ENCODE results near the gene TRPV2.

TRPV2 gene

DNA sequence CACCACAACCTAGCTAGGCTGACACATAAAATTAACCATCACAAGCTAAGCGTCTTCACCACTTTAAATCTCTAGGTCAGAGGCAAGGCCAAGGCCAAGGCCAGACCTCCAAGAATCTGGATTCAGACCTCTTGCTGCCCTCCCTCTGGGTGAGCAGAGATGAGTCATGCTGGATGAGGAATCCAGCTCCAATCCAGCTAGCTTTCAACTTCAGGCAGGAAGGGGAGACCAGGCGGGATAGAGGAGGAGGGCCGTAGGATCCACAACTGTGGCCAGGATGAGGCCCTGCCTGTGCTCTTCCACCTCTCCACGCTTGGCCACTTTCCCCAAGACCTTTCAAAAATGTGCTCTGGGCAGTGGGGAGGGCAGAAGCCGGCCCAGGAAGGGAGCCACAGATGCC is 61.9 kb downstream of the TRPV2 start:
- no peak for DNase-seq (ENCODE audit: low spot score)

DNA sequence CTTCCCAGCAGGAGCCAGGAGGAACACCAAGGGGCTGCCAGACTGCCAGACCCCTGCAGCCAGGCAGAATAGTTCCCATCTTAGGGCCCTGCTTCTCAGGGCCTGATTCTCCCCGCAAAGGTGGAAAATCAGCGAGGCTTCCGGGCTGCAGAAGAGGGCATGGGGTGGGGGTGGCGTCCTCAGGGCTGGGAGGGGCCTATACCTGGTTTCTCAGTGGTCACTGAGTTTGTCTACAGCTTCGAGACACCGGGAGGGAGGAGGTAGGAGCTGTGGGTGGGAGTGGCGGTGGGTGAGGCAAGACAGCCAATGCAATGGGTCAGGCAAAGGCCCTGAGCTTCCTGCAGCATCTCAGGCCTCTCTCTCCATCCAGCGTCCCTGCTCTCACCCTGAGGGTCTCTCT is 62.3 kb downstream of the TRPV2 start:
- DNase-seq (ENCODE audit: low spot score) = no peak

DNA sequence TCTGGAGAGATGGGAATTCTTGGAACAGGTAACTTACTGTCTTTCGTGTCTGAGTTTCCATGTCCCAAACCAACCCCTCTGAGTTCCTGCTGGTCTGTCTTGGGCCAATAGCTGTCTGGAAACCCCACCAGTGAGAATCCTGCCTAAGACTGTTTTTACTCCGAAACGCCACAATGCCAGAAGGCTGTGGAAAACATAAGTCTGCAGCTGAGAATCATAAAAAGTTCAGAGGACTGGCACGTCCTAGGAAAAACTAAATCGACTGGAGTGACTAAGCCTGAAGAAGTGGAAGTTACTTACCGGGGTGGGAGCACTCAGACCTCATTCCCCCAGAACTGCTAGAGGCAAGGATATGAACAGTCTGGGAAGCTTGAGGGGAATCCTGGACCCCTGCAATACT is 63.3 kb downstream of the TRPV2 start:
- DNase-seq (ENCODE audit: low spot score) = no peak

DNA sequence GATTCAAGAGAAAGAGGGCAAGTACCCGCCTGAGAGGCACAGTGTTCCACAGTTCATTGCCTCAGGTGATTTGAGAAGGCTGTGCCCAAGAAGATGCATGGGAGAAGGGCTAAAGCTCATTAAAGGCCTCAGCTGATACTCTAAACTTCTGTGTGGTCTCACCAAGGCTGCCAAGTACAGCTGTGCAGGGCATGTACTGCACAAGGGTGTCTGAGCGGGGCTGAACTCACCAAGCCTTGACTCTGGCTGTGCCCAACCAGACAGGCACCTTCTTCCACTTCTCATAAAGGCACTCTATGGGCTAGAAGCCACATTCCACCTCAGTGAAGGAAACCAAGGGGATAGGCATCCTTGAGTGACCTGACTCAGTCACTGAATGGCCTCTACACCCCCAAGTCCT is 63.9 kb downstream of the TRPV2 start:
- DNase-seq (ENCODE audit: low spot score) = no peak

DNA sequence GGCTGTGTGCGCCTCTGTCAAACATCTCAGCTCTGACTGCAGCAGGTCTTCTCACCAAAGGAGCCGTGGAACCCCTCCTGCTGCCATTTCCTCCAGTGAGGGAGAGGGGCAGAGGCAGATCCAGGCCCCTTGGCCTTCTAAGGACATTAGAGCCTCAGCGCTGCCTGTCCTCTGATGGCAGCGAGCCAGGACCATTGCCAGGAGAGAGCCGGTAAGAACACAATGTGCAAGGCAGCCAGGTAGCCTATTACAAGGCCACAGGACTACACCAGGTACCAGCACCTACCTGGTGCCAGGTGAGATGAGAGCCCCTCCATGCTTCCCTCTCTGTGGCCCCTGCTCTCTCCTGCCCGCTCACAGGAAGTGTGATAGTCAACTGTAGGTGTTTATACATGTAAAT is 65.6 kb downstream of the TRPV2 start:
- no peak for DNase-seq (ENCODE audit: low spot score)

DNA sequence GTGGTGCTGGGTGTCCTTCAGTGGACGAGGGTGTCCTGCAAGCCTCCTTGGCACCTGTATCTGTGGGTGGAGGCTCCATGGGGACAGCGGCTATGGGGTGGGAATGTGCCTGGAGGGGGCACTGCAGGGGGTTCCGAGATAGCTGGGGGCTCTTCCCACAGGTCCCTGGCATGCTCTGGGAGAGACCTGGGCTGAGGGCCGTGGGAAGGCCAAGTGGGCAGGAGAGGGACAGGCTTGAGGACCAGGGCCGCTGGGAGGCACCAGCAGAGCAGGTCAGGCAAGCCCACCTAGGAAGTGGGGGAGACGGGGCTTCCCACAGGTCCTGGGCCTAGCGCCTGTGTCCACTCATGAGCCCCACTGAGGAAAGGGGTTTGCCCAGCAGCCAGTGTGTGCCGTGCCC is 66.9 kb downstream of the TRPV2 start:
- DNase-seq (ENCODE audit: low spot score) = no peak

DNA sequence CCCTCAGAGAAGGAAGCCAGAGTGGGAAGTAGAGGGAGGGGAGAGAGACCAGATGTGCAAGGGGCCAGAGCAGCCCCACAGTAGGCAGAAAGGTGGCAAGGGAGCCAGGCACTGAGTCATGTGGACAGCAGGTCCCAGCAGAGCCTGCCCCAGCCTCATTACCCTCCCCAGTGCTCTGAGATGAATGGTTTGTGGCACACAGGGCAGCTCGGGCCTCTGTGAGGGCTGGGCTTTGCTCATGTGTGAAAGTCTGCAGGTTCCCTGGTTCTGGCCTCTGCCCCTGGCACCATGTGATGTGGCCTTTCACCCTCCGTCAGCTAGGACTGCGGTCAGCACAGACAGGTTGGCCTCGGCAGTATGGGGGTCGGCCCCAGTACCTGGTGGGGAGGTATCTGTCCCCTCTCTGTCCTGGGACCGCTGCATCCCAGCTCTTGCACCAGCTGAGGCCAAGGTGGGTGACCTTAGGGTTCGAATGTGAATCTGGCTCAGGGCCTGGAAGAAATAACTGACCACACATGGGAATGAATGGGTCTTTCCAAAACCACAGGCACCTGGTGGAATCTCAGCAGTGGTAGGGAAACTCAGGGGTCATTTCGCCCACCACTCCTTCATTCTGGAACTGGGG is 67.8 kb downstream of the TRPV2 start:
- DNase-seq (ENCODE audit: low spot score) = no peak

DNA sequence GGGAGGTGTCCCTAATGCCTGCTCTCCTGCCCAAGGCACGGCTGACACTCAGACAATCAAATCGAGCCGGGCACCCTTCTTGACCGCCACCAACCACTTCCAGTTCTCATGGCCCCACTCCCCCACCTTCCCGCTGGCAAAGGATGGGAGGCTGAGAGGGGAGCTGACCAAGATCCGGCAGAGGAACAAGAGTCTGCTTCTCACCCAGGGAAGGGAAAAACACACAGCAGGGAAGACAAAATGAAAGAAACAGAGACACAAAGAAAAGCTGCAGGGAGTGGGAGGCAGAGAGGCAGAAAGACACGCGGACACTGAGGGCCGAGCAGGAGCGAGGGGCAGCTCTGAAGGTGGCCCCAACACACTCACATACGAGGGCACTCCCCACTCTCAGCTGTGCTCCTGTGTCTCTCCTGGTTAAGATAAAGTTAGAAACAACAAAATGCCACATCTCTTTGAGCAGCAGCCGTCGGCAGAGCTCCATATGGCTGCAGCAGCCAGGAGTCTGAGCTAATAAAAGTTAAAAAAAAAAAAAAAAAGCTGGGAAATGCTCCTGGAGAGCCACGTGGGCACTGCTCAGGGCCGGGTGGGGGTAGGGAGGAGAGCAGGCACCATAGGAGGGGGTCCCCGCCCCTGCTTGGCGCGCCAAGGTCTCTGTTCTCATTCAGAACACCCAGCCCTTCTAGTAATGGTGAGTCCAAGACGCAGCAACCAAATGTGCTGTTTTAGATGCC is 69.2 kb downstream of the TRPV2 start:
- DNase-seq (ENCODE audit: low spot score) = no peak

Measured in NAMALWA (cell line).